NCI-H1694 treated with DMSO at 0.1 percent for 48 hours (cell line): ENCODE data around the gene IL16.
"Not testable (repeated sequence)": the region's sequence is repeated elsewhere in the genome, so short reads cannot be mapped to it uniquely, and the experiment has no call there.

Experiments
- DNase-seq: peaks from one replicate; lab custom pipeline; 2025; lab: John Stamatoyannopoulos, UW

Gene IL16

GRCh38 chr15:81196576-81197254 lies at the start of gene IL16:
IL16 (plus strand) TSS chr15:81196879; CDS start chr15:81225400, 28,521 bp downstream.
- DNase-seq, result no peak

GRCh38 chr15:81151389-81151788 lies 45.3 kb upstream of the IL16 start:
- no peak for DNase-seq

GRCh38 chr15:81152339-81152738 lies 44.3 kb upstream of the IL16 start:
- DNase-seq, result no peak

DNA sequence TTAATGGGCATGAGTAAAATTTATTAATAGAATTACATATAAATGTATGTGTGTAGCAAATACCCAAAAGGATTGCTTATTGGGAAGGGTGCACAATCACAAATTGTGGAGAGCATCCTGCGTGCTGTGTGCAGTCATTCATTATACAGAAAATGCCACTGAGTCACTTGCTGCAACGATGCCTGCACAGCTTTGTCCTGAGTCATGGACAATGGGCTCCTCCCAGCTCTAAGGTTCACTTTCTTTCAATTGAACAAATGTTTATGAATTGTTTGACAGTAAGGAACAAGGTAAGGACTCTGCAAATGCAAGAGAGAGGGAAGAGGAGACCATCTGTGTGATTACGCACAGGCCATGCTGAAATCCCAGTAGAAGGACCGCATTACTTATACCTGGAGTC lies 43.9 kb upstream of the IL16 start:
- no peak for DNase-seq

GRCh38 chr15:81155375-81156218 lies 41.1 kb upstream of the IL16 start:
- peak; percentile 43 for DNase-seq

GRCh38 chr15:81156324-81156723 lies 40.4 kb upstream of the IL16 start:
- DNase-seq, result no peak

GRCh38 chr15:81157195-81157938 lies 39.3 kb upstream of the IL16 start:
- no peak for DNase-seq

DNA sequence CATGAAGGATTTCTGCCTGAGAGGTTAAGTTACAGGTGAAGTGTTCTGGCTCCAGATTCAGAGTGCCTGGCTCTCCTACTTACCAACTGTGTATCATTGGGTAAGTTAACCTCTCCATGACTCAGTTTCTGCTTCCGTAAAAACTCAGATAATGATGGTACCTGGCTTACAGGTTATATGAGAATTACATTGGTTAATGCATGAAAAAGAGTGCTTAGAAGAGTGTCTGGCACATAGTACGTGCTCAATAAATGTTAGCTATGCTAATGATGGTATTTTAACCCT lies 38.8 kb upstream of the IL16 start:
- DNase-seq, result no peak

GRCh38 chr15:81158561-81158960 lies 38.1 kb upstream of the IL16 start:
- not testable (repeated sequence) for DNase-seq

DNA sequence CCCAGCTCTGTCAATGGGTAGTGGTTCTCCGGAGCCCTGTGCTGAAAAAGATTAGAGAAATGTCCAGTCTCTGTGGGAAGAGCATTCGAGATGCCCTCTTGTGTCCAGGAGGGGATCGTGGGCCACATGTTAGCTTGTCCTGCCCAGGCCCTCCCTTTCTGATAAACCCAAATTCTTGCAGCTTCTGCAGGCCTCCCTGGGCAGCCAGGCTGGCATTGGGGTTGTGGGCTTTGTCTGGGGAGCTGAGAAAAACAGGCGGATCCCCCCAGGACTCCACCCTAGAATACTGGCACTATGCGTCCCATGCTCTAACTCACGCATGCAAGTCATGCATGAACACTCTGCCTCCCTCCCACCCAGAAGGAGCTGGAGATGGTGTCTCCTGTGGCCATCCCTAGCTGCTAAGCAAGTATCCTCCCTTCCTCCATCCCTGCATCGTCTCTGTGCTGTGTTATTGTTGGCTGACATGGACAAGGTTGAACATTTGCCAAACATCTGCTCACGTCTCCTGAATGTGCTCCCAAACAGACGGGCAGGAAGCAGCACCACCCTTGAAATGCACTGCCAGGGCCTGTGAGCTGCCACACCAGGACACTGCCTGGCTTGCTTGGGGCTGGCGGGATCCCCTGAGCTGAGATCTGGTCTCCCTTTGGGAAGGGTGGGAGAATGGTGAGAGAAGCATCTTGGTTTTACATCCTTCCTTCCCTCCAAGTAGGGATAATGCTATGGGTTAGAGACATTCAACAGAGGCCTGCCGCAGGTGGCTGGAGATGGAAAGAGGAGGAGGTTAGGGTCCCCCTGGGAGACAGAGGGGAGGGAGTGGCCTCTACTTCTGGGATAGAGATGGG lies 36.1 kb upstream of the IL16 start:
- DNase-seq, result peak; percentile 91

DNA sequence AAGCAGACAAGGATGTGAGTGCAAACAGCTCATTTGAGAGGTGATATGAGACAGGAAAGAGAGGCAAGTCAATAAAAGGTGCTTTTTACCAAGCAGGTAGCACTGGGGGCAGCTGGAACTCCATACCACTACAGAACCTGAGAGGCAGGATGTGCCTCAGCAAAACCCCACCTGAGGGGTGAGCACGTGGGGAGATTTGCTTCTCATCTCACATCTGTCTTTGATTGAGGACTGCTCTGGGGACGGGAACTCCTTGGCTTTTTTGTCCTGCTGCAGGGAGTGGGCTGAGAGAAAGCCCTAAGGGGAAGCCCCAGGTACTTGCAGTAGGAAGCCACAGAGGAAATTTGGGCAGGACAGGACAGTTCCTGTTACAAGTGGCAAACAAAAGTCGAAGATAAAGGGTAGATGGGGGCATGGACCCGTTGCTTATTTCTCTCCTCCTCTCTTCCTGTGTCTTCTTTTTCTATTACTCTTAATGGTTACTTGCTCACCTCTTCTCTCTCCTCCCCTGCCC lies 35.5 kb upstream of the IL16 start:
- no peak for DNase-seq

GRCh38 chr15:81161851-81162250 lies 34.8 kb upstream of the IL16 start:
- DNase-seq, result no peak

DNA sequence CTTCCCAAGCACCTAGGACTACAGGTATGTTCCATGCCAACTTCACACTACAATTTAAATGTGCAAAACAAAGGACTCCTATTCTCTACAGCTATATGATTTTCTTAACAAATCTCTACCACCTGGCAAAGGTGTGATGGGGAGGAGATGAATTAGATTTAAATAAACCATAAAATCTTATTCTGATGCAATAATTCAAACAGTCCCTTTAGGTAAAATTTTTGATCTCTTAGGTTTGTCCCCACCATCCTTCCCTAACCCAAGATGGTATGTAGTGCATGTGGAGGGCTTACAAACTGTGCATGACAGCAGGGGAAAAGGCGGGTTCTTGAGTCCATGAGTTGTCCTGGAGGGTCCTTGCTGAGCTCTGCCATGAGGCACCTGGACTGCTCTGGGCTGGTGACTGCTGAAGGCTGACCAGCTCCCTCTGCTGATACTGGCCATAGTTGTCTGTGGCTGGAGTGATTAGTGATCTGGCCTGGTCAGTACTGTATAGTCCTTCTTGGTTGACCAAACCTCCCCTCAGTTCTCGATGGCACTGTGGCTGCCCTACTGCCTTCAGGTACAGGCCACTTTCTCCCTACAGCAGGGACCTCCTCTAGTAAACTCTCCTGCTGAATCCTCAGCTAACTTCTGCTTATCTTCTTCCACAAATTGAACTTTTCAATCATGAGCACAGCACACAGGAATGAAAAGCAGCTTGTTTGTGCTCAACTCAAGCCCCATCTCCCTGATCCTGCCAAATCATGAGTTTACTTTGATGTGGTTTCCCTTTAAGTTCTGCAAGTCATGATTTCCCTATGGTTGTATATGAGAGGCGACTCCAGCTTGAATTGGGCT lies 32.5 kb upstream of the IL16 start:
- no peak for DNase-seq

DNA sequence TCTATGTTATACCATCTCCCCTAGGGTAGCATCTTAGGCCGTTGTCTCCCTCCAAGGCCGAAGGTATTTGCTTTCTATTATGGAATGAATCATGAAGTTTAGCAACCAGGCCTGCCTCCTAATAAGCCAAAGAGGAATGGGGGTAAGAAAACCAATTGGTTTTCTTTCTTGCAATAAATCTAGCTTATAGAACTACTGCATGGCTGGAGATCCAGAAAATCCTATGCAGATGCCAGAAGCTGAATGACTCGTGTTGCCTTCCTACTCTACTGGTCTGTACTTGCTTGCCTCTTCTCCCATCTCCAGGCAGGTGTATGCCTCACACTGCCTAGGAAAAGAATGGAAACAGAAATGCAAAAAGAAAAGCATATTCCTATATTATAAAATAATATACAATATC lies 31.1 kb upstream of the IL16 start:
- DNase-seq, result no peak

DNA sequence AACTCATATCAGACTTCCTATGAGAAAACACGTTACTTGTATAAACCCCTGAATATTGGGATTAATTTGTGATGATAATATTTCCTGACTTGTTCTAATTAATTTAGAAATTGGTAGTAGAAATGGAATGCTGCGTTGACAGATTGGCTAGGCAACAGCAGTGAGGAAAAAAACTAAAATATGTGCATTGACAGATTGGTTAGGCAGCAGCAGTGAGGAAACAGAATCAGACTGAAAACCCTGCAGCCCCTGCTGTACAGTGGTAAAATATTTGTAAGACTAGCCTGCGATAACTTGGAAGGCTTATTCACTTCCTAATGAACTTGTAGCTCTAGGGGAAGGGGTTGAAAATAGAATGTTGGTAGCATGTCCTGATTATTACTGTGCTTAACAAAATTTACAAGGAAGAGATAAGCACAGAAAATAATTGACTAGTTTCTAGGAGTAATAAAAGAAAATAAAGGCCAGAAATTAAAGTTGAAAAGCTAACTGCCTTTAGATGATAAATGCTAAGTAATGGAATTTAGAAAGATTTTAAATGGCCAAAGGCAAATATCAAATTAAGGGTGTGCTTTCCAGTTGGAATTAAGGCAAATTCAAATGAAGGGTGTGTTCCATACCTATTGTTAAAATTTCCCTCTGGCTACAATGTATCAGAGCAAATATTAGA lies 29.9 kb upstream of the IL16 start:
- peak; percentile 29 for DNase-seq

DNA sequence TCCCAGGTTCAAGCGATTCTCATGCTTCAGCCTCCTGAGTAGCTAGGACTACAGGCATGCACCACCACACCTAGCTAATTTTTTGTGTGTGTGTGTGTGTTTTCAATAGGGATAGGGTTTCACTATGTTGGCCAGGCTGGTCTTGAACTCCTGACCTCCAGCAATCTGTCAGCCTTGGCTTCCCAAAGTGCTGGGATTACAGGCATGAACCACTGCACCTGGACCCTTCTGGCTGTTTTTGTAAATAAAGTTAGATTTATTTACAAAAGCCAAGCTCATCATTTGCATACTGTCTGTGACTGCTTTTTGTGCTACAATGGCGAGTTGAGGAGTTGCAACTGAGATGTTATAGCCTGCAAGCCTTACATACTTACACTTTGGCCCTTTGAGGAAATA lies 28.6 kb upstream of the IL16 start:
- no peak for DNase-seq

- no peak for DNase-seq
Measured at GRCh38 chr15:81168644-81169043, 28.0 kb upstream of the IL16 start.

DNA sequence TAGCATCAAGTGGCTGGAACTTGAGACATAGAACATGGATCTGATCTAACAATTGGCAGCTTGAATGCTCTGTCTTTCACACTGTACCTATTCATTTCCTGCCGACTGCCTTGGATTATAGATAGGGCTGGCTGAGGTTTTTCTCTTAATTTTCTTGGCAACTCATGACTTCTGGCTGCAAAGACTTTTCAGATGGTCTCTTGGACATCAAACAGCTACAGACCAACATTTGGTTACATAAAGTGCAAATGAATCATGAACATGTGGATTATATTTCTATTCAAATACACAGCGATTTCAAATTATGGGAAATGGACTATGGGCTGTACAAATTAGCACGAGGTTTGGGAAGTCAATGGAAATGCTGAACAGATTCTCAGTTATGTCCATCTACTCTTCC lies 26.2 kb upstream of the IL16 start:
- no peak for DNase-seq

- peak; percentile 13 for DNase-seq
Measured at GRCh38 chr15:81171286-81171685, 25.4 kb upstream of the IL16 start.

DNA sequence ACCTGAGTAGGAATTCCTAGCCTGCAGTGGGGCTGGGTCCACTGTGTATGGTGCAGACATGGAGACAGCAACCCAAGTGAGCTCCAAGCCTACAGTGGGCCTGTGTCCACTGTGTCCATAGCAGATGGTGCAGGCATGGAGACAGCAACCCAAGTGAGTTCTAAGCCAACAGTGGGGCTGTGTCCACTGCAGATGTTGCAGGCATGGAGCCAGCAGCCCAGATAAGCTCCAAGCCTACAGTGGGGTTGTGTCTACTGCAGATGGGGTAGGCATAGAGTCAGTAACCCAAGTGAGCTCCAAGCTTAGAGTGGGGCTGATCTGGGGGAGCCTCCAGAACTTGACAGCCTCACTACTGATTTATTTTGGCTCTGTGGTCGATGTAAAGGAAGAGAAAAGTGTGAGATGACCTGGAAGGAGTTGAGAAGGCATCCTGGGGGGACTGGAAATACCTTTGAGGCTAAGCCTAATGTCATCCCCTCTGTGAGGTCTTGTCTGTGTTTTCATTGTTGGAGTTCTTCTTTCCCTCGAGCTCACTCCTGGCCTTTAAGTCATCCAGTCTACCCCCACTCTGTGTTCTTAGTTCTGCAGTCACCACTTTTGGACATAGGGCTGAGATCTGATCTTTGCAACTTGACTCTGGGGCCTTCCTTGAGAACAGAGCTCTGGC lies 22.4 kb upstream of the IL16 start:
- DNase-seq, result no peak
